Caco-2 (cell line): ENCODE results near the gene OGFOD1. TPM values are rescaled to one million over a fixed set of nuclear protein-coding genes. Genes with fewer than 3 reads are reported as not detected.

Experiments used
- BruUV-seq: library from RNA; stranded (reverse); fragments of 400-500 nt; replicated peaks from 2 replicates; lab custom pipeline; 2021; lab: Mats Ljungman, UMichigan
- CTCF ChIA-PET: fragments of 300-600 bp; sonication (Branson Sonifier 250); formaldehyde crosslinking; loops from one replicate; lab custom pipeline; 2022; ENCODE audit warnings: antibody characterized with exemption; lab: Charles Lee
- POLR2A ChIA-PET: fragments of 300-600 bp; sonication (Branson Sonifier 250); formaldehyde crosslinking; loops from one replicate; lab custom pipeline; 2022; ENCODE audit warnings: antibody characterized with exemption; lab: Charles Lee
- DNase-seq, 2 experiments: peaks; one replicate each; pipeline versions ENCODE4 v3.0.0 to v3.0.0-alpha.2; 2020 to 2022
- H3K27me3 ChIP-seq: replicated peaks from 2 replicates; pipeline ENCODE4 v1.6.0; 2011; ENCODE audit warnings: low read length; ENCODE audit not compliant: control insufficient read depth, insufficient read depth
- H3K36me3 ChIP-seq: 2 replicates; pipeline ENCODE4 v1.5.1; 2011; ENCODE audit warnings: low read length; ENCODE audit not compliant: control insufficient read depth, insufficient read depth
- H3K4me1 ChIP-seq: fragments of 250-450 bp; sonication (Bioruptor Pico); 2 replicates; pipeline ENCODE4 v1.5.1; 2020; ENCODE audit warnings: mild to moderate bottlenecking
- H3K4me3 ChIP-seq: 2 replicates; pipeline ENCODE4 v1.5.1; 2011; ENCODE audit warnings: low read depth, mild to moderate bottlenecking, control low read depth, low read length
- H3K9me3 ChIP-seq: fragments of 250-450 bp; sonication (Bioruptor Pico); 2 replicates; pipeline ENCODE4 v1.5.1; 2020; ENCODE audit warnings: mild to moderate bottlenecking, moderate library complexity
- H3K27ac Mint-ChIP-seq: one replicate; pipeline ENCODE4 v1.8.0; 2022; ENCODE audit warnings: mixed read lengths; ENCODE audit not compliant: unreplicated experiment
- H3K27me3 Mint-ChIP-seq: one replicate; pipeline ENCODE4 v1.8.0; 2022; ENCODE audit warnings: mixed read lengths; ENCODE audit not compliant: insufficient read depth, unreplicated experiment
- H3K36me3 Mint-ChIP-seq: one replicate; pipeline ENCODE4 v1.8.0; 2022; ENCODE audit warnings: mild to moderate bottlenecking, mixed read lengths; ENCODE audit not compliant: insufficient read depth, unreplicated experiment
- H3K4me1 Mint-ChIP-seq: one replicate; pipeline ENCODE4 v1.8.0; 2022; ENCODE audit warnings: low read depth, mixed read lengths; ENCODE audit not compliant: unreplicated experiment
- H3K4me3 Mint-ChIP-seq: one replicate; pipeline ENCODE4 v1.8.0; 2022; ENCODE audit warnings: mild to moderate bottlenecking, moderate library complexity, mixed read lengths; ENCODE audit not compliant: unreplicated experiment
- H3K9me3 Mint-ChIP-seq: one replicate; pipeline ENCODE4 v1.8.0; 2022; ENCODE audit warnings: mixed read lengths; ENCODE audit not compliant: unreplicated experiment
- intact Hi-C: fragments of 100-400 bp; cut with micrococcal nuclease; formaldehyde crosslinking; loops from one replicate; pipeline ENCODE4 v1.10.0; 2022; ENCODE audit not compliant: unreplicated experiment
- total RNA-seq: library from RNA; stranded (reverse); gene quantifications from 2 replicates; pipeline ENCODE4 v1.2.3, GENCODE V29; 2022
- TF ChIP-seq, protein P1 (sequence below), 2 experiments: fragments of 200-600 bp in 1 of 2; IDR thresholded peaks; 1 replicate in 1 of 2; 2 replicates in 1 of 2; pipeline versions ENCODE4 v1.5.1 to v1.8.0; 2011 to 2022; ENCODE audit warnings: antibody characterized with exemption in 1 of 2, control low read depth in 1 of 2, inconsistent platforms in 1 of 2, low read depth in 1 of 2, low read length in 1 of 2, mild to moderate bottlenecking in 1 of 2, moderate library complexity in 1 of 2; ENCODE audit not compliant: insufficient read depth in 1 of 2, severe bottlenecking in 1 of 2, unreplicated experiment in 1 of 2

The OGFOD1 gene
- total RNA-seq, 1 experiment from 2014 or later: 79.0 TPM

DNA sequence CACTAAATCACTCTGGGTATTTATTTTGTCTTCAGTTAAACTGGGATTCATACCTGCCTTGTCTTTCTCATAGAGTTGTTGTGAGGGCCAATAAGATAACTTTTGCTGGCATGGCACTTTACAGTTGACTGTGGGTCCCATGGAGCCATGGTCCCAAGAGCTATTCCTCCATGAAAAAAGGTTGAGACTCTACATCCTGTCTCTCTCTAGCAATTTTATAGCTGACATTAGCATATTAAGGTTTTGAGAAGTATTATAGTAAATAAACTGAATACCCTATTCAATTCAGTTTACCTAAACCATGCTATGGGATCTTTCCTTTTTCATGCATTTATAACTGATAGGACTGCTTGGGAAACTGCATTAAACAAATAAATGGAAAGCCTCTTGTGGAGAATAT lies 17.4 kb downstream of the OGFOD1 start:
- TF ChIP-seq, protein P1, sequence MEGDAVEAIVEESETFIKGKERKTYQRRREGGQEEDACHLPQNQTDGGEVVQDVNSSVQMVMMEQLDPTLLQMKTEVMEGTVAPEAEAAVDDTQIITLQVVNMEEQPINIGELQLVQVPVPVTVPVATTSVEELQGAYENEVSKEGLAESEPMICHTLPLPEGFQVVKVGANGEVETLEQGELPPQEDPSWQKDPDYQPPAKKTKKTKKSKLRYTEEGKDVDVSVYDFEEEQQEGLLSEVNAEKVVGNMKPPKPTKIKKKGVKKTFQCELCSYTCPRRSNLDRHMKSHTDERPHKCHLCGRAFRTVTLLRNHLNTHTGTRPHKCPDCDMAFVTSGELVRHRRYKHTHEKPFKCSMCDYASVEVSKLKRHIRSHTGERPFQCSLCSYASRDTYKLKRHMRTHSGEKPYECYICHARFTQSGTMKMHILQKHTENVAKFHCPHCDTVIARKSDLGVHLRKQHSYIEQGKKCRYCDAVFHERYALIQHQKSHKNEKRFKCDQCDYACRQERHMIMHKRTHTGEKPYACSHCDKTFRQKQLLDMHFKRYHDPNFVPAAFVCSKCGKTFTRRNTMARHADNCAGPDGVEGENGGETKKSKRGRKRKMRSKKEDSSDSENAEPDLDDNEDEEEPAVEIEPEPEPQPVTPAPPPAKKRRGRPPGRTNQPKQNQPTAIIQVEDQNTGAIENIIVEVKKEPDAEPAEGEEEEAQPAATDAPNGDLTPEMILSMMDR (IDR thresholded peaks at IDR 0.05; ENCODE audit: insufficient read depth in 1 of 2, low read depth in 1 of 2, low read length in 1 of 2, severe bottlenecking in 1 of 2, unreplicated experiment in 1 of 2): no peak
- no peaks in the 10 kb centered on the region for H3K9me3 ChIP-seq
- Mint-ChIP-seq H3K4me3 (no peak overlapping the region), H3K9me3 (no peaks in the 10 kb centered on the region), H3K4me1 (no peaks in the 10 kb centered on the region), H3K27me3 (no peaks in the 10 kb centered on the region), H3K27ac (no peak overlapping the region), H3K36me3 (peaks cover 98% of the 10 kb centered on the region)
- H3K36me3 ChIP-seq: peaks cover 5% of the 10 kb centered on the region
- CTCF ChIA-PET: no interaction called here
- H3K4me1 ChIP-seq: no peaks in the 10 kb centered on the region
- no peak for DNase-seq
- intact Hi-C loops: no loop called here
- no TSS peak for BruUV-seq
- H3K27me3 ChIP-seq: no peaks in the 10 kb centered on the region
- POLR2A ChIA-PET: no interaction called here
- no peak overlapping the region for H3K4me3 ChIP-seq

GRCh38 chr16:56469748-56470147 lies 18.4 kb downstream of the OGFOD1 start:
- no peaks in the 10 kb centered on the region for H3K4me1 Mint-ChIP-seq
- CTCF ChIA-PET: no interaction called here
- no peak overlapping the region for H3K4me3 Mint-ChIP-seq
- Histone ChIP-seq H3K36me3 (peaks cover 5% of the 10 kb centered on the region), H3K4me3 (no peak overlapping the region), H3K4me1 (no peaks in the 10 kb centered on the region), H3K27me3 (no peaks in the 10 kb centered on the region), H3K9me3 (no peaks in the 10 kb centered on the region)
- no peaks in the 10 kb centered on the region for H3K27me3 Mint-ChIP-seq
- BruUV-seq: no TSS peak
- DNase-seq: no peak
- TF ChIP-seq, protein P1 (IDR thresholded peaks at IDR 0.05; ENCODE audit: insufficient read depth in 1 of 2, low read depth in 1 of 2, low read length in 1 of 2, severe bottlenecking in 1 of 2, unreplicated experiment in 1 of 2): no peak
- no peak overlapping the region for H3K27ac Mint-ChIP-seq
- POLR2A ChIA-PET: no interaction called here
- H3K9me3 Mint-ChIP-seq: no peaks in the 10 kb centered on the region
- peaks cover 98% of the 10 kb centered on the region for H3K36me3 Mint-ChIP-seq
- intact Hi-C loops: no loop called here

GRCh38 chr16:56470232-56470631 lies 18.9 kb downstream of the OGFOD1 start:
- Histone ChIP-seq H3K27me3 (no peaks in the 10 kb centered on the region), H3K4me3 (no peak overlapping the region), H3K36me3 (peaks cover 5% of the 10 kb centered on the region), H3K4me1 (no peaks in the 10 kb centered on the region), H3K9me3 (no peaks in the 10 kb centered on the region)
- CTCF ChIA-PET: no interaction called here
- no TSS peak for BruUV-seq
- H3K36me3 Mint-ChIP-seq: peaks cover 98% of the 10 kb centered on the region
- H3K27ac Mint-ChIP-seq: no peak overlapping the region
- intact Hi-C loops: no loop called here
- no peak overlapping the region for H3K4me3 Mint-ChIP-seq
- H3K27me3 Mint-ChIP-seq: no peaks in the 10 kb centered on the region
- POLR2A ChIA-PET: no interaction called here
- no peaks in the 10 kb centered on the region for H3K9me3 Mint-ChIP-seq
- DNase-seq: no peak
- TF ChIP-seq, protein P1 (IDR thresholded peaks at IDR 0.05; ENCODE audit: insufficient read depth in 1 of 2, low read depth in 1 of 2, low read length in 1 of 2, severe bottlenecking in 1 of 2, unreplicated experiment in 1 of 2): no peak
- H3K4me1 Mint-ChIP-seq: no peaks in the 10 kb centered on the region
